Activated CD8-positive, alpha-beta memory T cell treated with anti-CD3 and anti-CD28 coated beads for 48 hours (primary cell): ENCODE results near the gene ZNF598.

Experiments
- DNase-seq, 3 experiments: peaks; one replicate each; pipeline ENCODE4 v3.0.0-alpha.2; 2020; ENCODE audit warnings: low read depth in 2 of 3, low spot score in 2 of 3

The ZNF598 gene

GRCh38 chr16:1991948-1992703, 17.5 kb downstream of the ZNF598 start:
- peak; percentile 92 to 98 (median 93) for DNase-seq

DNA sequence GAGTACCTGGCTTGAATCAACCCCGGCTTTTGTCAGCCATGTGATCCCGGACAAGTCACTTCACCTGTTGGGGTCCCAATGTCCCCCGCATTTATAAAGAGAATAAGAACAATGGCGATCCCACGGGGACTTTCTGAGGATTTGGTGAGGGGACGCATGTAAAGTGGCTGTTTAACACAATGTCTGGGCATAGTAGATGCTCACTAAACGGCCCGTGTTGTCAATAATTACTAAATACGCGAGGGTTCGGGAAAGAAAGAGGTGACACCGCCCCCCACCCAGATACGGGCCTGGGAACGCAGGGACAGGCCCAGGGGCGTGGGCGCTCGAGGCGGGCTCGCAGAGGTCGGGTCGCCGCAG, 18.1 kb downstream of the ZNF598 start:
- no peak for DNase-seq

- DNase-seq = peak in 1 of 3 experiments; percentile 38
These were observed 18.5 kb downstream of the ZNF598 start for GRCh38 chr16:1991135-1991551.

- DNase-seq = no peak
These were observed 19.1 kb downstream of the ZNF598 start for GRCh38 chr16:1990351-1991134.

DNA sequence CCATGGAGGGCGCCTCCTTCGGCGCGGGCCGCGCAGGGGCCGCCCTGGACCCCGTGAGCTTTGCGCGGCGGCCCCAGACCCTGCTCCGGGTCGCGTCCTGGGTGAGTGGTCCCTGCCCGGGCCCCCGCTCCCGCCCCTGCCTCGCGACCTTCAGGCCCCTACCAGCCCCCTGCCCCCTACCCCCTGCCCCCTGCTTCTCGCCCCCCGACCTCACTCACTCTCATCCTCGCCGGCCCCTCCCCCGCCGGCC, 19.6 kb downstream of the ZNF598 start:
- no peak for DNase-seq

- DNase-seq = no peak
These were observed 20.2 kb downstream of the ZNF598 start, which contains the start of gene SYNGR3 for GRCh38 chr16:1989209-1990100. TSS of gene SYNGR3 (plus strand) at chr16:1989970. CDS start at chr16:1990103, 133 bp downstream.

- DNase-seq = no peak
These were observed 22.4 kb downstream of the ZNF598 start for GRCh38 chr16:1987198-1987597.

GRCh38 chr16:1985466-1986150, 24.0 kb downstream of the ZNF598 start:
- no peak for DNase-seq

- no peak for DNase-seq
These were observed 25.0 kb downstream of the ZNF598 start for GRCh38 chr16:1984347-1985225.

- DNase-seq = peak in 1 of 3 experiments; percentile 72
These were observed 25.9 kb downstream of the ZNF598 start, which contains the start of gene GFER for GRCh38 chr16:1983544-1984346. TSS of gene GFER (plus strand) at chr16:1984193. CDS start at chr16:1984219, 26 bp downstream.

- DNase-seq = no peak
These were observed 26.6 kb downstream of the ZNF598 start for GRCh38 chr16:1982991-1983543.

GRCh38 chr16:1982013-1982433, 27.6 kb downstream of the ZNF598 start:
- no peak for DNase-seq

GRCh38 chr16:1981398-1981836, 28.2 kb downstream of the ZNF598 start, which contains the start of gene NOXO1:
TSS of gene NOXO1 (minus strand) at chr16:1981469. CDS start at chr16:1981179, 290 bp downstream.
- no peak for DNase-seq

GRCh38 chr16:1980770-1981087, 28.9 kb downstream of the ZNF598 start:
- no peak for DNase-seq

DNA sequence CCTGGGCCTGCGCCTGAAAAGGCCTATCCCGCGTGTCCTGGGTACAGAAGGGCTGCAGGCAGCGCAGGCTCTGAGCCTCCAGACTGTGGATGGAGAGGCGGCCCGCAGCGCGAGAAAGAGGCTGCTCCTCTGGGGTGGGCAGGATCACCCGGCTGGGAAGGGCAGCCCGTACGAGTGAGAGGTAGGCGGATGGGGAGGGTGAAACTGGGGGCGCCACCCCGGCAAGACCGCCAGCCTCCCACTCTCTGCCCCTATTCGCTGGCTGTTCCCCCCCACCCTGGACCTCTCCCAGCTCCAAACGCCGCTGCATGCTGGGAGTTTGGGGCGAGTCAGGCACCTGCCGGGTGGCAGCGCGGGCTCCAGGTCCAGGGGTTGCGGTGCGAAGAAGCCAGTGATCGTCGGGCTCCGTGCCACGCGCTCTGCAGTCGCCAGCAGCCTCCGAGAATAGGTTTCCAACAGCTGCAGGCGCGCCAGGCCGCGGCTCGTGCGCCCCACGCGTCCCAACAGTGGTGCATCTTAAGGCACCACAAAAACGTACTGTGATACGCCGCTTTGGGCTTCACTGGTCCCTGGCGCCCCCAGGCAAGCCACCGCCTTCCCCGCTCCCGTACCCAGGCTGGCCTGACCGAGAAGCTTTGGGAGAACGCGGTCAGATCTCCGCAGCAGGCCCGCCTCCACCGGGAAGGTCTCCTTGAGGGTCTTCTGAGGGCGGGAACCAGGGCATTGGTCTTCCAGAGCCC, 29.4 kb downstream of the ZNF598 start:
- no peak for DNase-seq

DNA sequence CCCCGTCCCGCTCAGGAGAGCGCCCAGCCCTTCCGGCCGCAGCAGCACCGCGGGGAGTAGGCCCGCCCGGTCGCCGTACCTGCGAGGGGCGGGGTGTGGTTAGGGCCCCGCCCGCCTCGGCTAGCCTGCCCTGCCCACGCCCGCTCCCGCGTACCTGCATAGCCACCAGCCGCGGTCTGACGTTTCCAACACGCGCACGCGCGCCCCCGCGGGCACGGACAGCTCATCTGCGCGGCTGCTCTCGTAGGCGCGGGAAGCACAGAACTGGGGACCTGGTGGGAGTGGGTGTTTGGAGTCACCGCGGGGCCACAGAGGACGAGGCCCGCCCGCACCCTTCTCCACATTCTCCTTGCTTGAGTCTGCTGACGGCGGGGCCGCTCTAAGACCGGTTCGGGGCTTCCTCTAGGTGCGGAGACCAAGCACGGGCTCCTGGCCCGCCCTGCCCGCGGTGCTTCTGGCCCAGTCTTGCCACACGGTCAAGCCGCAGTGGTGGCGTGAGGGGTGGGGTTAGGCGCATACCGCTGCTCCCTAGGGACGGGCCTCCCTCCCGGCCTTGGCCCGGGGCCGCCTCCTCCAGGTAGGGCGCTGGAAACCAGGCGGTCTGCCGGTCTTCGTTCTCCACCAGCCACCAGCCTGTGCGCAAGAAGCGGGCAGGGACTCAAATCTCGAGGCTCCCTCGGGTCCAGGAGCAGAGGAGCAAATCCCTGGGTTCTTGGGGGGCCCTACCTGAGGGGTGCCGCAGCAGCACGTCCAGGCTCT, 30.2 kb downstream of the ZNF598 start:
- no peak for DNase-seq

GRCh38 chr16:1978476-1979120, 31.0 kb downstream of the ZNF598 start:
- DNase-seq = no peak
